Measurements from ENCODE around the gene TAS2R42.
A peak's percentile ranks its signal among the peaks of the same experiment; 100 is the strongest.

The TAS2R42 gene

GRCh38 chr12:11186837-11187236 lies at the start of gene TAS2R42:
TAS2R42 (minus strand) TSS chr12:11186937; CDS start chr12:11186937, 0 bp downstream.
- DNase-seq: no peak

GRCh38 chr12:11233532-11233931 lies 46.8 kb upstream of the TAS2R42 start:
- DNase-seq: no peak

- peak; percentile 49 to 87 for DNase-seq
These were observed 41.7 kb upstream of the TAS2R42 start for GRCh38 chr12:11228296-11228879.

- DNase-seq: no peak
These were observed 40.6 kb upstream of the TAS2R42 start for GRCh38 chr12:11227373-11227772.

GRCh38 chr12:11209113-11209512 lies 22.4 kb upstream of the TAS2R42 start:
- peak in 1 of 2 experiments; percentile 27 for DNase-seq

GRCh38 chr12:11204173-11204572 lies 17.4 kb upstream of the TAS2R42 start:
- no peak for DNase-seq

GRCh38 chr12:11202811-11203210 lies 16.1 kb upstream of the TAS2R42 start:
- no peak for DNase-seq

GRCh38 chr12:11183011-11183410 lies 3.7 kb downstream of the TAS2R42 start:
- peak in 1 of 2 experiments; percentile 6 for DNase-seq

- no peak for DNase-seq
These were observed 4.2 kb downstream of the TAS2R42 start for GRCh38 chr12:11182529-11182928.

- no peak for DNase-seq
These were observed 8.5 kb downstream of the TAS2R42 start for GRCh38 chr12:11178250-11178649.

GRCh38 chr12:11174022-11174421 lies 12.7 kb downstream of the TAS2R42 start:
- DNase-seq: no peak

- peak; percentile 31 to 38 for DNase-seq
These were observed 14.6 kb downstream of the TAS2R42 start for GRCh38 chr12:11171969-11172675.

GRCh38 chr12:11171145-11171968 lies 15.4 kb downstream of the TAS2R42 start, which contains the start of gene SMIM10L1:
SMIM10L1 (plus strand) TSS chr12:11171194; CDS start chr12:11171357, 163 bp downstream.
- DNase-seq: peak; percentile 91 to 98

- DNase-seq: no peak
These were observed 16.0 kb downstream of the TAS2R42 start for GRCh38 chr12:11170810-11171144.

GRCh38 chr12:11166300-11166699 lies 20.4 kb downstream of the TAS2R42 start:
- DNase-seq: no peak

GRCh38 chr12:11164384-11164783 lies 22.4 kb downstream of the TAS2R42 start:
- no peak for DNase-seq

GRCh38 chr12:11162502-11162901 lies 24.2 kb downstream of the TAS2R42 start:
- DNase-seq: no peak

- DNase-seq: no peak
These were observed 27.8 kb downstream of the TAS2R42 start for GRCh38 chr12:11158885-11159444.

GRCh38 chr12:11154400-11154925 lies 32.3 kb downstream of the TAS2R42 start:
- no peak for DNase-seq

GRCh38 chr12:11152725-11153124 lies 34.0 kb downstream of the TAS2R42 start:
- no peak for DNase-seq

GRCh38 chr12:11150832-11151231 lies 35.9 kb downstream of the TAS2R42 start:
- no peak for DNase-seq

GRCh38 chr12:11147420-11147819 lies 39.3 kb downstream of the TAS2R42 start:
- no peak for DNase-seq

GRCh38 chr12:11144297-11144696 lies 42.4 kb downstream of the TAS2R42 start:
- no peak for DNase-seq

Data from NCI-H526 (cell line).